Measurements from ENCODE around the gene HOXD8.

DNA sequence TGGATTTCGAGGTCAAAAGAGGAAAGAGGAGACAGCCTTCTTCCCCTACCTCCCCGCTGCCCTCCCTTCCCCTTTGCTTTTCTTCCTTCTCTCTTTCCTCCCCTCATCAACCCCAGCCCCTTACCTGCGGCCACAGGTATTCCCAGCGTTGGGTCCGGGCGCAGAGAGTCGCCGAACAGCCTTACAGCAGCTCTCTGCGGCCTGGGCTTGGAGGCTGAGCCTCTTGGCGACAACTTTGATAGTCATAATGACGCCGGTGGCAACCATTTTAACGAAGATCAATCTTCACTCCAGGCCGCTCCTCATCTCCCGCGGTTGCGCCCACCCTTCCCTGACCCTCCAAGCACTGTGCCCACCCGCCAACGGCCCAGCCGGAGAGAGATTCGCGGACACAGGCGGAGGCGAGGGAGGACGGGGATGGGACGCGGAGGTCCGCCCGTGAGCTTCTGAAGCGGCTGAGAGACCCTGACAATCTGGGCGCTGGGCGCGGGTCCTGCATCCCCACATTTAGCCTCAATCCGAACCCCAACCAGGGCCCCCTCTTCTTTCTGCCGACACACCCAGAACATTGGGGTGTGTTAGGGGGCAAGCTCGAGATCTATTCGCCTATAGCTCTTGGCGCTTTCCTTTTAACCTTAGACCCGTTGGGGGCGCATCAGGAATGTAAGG lies 44.3 kb upstream of the HOXD8 start:
- no peak for TF ChIP-seq NR2C1 (IDR thresholded peaks at IDR 0.05)
- no peak for TF ChIP-seq NR2C1 (tag; IDR thresholded peaks at IDR 0.05)
- TF ChIP-seq, protein P1, sequence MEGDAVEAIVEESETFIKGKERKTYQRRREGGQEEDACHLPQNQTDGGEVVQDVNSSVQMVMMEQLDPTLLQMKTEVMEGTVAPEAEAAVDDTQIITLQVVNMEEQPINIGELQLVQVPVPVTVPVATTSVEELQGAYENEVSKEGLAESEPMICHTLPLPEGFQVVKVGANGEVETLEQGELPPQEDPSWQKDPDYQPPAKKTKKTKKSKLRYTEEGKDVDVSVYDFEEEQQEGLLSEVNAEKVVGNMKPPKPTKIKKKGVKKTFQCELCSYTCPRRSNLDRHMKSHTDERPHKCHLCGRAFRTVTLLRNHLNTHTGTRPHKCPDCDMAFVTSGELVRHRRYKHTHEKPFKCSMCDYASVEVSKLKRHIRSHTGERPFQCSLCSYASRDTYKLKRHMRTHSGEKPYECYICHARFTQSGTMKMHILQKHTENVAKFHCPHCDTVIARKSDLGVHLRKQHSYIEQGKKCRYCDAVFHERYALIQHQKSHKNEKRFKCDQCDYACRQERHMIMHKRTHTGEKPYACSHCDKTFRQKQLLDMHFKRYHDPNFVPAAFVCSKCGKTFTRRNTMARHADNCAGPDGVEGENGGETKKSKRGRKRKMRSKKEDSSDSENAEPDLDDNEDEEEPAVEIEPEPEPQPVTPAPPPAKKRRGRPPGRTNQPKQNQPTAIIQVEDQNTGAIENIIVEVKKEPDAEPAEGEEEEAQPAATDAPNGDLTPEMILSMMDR (IDR thresholded peaks at IDR 0.05 in 2 of 3, conservative IDR thresholded peaks at IDR 0.05 in 1 of 3; ENCODE audit: insufficient read depth in 2 of 3, low read depth in 1 of 3, low read length in 3 of 3): no peak
- TF ChIP-seq PCBP1 (IDR thresholded peaks at IDR 0.05; ENCODE audit: low read depth, low read length, poor library complexity, severe bottlenecking): no peak
- no peak for TF ChIP-seq GTF2A2 (tag; IDR thresholded peaks at IDR 0.05)
- no peak for TF ChIP-seq ZNF184 (CRISPR knock-in tag; IDR thresholded peaks at IDR 0.05)
- no peak for TF ChIP-seq ZNF175 (CRISPR knock-in tag; IDR thresholded peaks at IDR 0.05; ENCODE audit: low read depth)
- TF ChIP-seq ZBTB34 (CRISPR knock-in tag; IDR thresholded peaks at IDR 0.05): no peak
- no peak for TF ChIP-seq KLF6 (CRISPR knock-in tag; IDR thresholded peaks at IDR 0.05; ENCODE audit: borderline replicate concordance)
- no peak for TF ChIP-seq POLR2H (tag; IDR thresholded peaks at IDR 0.05; ENCODE audit: low read depth)

Data from K562 (cell line).